HG02571 (cell line): Measurements from ENCODE around the gene PXDN.

Source experiments
- ATAC-seq: cut with Tn5 transposase; IDR thresholded peaks from one replicate; pipeline ENCODE4 v1.9.1; 2021; ENCODE audit warnings: mild to moderate bottlenecking, moderate library complexity; ENCODE audit not compliant: unreplicated experiment

Gene PXDN

GRCh38 chr2:1605102-1606045 is 138.9 kb downstream of the PXDN start:
- ATAC-seq, result no peak

GRCh38 chr2:1603521-1603920 is 140.8 kb downstream of the PXDN start:
- ATAC-seq, result no peak

- no peak for ATAC-seq
Measured at GRCh38 chr2:1603059-1603458, 141.3 kb downstream of the PXDN start.

GRCh38 chr2:1602278-1603010 is 141.9 kb downstream of the PXDN start:
- ATAC-seq, result no peak

- no peak for ATAC-seq
Measured at GRCh38 chr2:1601471-1602277, 142.6 kb downstream of the PXDN start.

GRCh38 chr2:1601067-1601412 is 143.3 kb downstream of the PXDN start:
- ATAC-seq, result no peak

- no peak for ATAC-seq
Measured at GRCh38 chr2:1600191-1601066, 143.9 kb downstream of the PXDN start.

GRCh38 chr2:1599301-1600085 is 144.8 kb downstream of the PXDN start:
- ATAC-seq, result no peak

- ATAC-seq, result no peak
Measured at GRCh38 chr2:1598800-1599199, 145.5 kb downstream of the PXDN start.

- ATAC-seq, result no peak
Measured at GRCh38 chr2:1598041-1598710, 146.1 kb downstream of the PXDN start.

- no peak for ATAC-seq
Measured at GRCh38 chr2:1595274-1595673, 149.0 kb downstream of the PXDN start.

- ATAC-seq, result no peak
Measured at GRCh38 chr2:1594373-1595171, 149.7 kb downstream of the PXDN start.

GRCh38 chr2:1594123-1594372 is 150.3 kb downstream of the PXDN start:
- ATAC-seq, result no peak

- no peak for ATAC-seq
Measured at GRCh38 chr2:1593371-1594122, 150.8 kb downstream of the PXDN start.

- ATAC-seq, result no peak
Measured at GRCh38 chr2:1591978-1592907, 152.1 kb downstream of the PXDN start.

- ATAC-seq, result no peak
Measured at GRCh38 chr2:1591461-1591770, 152.9 kb downstream of the PXDN start.
